HT-29 (cell line): Measurements from ENCODE around the gene POLR2F. TPM values are rescaled to one million over a fixed set of nuclear protein-coding genes. Genes with fewer than 3 reads are reported as not detected.
"Not testable (repeated sequence)": the region's sequence is repeated elsewhere in the genome, so short reads cannot be mapped to it uniquely, and the experiment has no call there.

Source experiments
- DNase-seq: peaks from one replicate; pipeline ENCODE4 v3.0.0-alpha.2; 2015; ENCODE audit warnings: low spot score
- total RNA-seq: library from RNA; depleted of rRNA; stranded (reverse); fragments of >200 nt; shearing (Covaris generic); gene quantifications from 2 replicates; pipeline ENCODE4 v1.2.3, GENCODE V29; 2014

Gene POLR2F
- total RNA-seq, 1 experiment from 2014 or later = 122 TPM

- no peak for DNase-seq
Measured at GRCh38 chr22:37953062-37953436, 450 bp upstream of the POLR2F start.

GRCh38 chr22:37954686-37955085 lies 1.2 kb downstream of the POLR2F start:
- DNase-seq = no peak

DNA sequence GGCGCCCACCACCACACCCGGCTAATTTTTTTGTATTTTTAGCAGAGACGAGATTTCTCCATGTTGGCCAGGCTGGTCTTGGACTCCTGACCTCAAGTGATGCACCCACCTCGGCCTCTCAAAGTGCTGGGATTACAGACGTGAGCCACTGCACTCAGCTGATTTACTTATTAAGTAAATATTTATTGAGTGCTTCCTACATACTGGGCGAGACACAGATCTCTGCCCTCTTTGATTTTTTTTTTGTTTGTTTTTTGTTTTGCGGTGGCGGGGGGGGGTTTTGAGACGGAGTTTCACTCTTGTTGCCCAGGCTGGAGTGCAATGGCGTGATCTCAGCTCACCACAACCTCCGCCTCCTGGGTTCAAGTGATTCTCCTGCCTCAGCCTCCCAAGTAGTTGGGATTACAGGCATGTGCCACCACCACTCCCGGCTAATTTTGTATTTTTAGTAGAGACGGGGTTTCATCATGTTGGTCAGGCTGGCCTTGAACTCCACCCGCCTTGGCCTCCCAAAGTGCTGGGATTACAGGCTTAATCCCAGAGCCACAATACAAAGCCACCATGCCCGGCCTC lies 2.4 kb downstream of the POLR2F start:
- DNase-seq = not testable (repeated sequence)

DNA sequence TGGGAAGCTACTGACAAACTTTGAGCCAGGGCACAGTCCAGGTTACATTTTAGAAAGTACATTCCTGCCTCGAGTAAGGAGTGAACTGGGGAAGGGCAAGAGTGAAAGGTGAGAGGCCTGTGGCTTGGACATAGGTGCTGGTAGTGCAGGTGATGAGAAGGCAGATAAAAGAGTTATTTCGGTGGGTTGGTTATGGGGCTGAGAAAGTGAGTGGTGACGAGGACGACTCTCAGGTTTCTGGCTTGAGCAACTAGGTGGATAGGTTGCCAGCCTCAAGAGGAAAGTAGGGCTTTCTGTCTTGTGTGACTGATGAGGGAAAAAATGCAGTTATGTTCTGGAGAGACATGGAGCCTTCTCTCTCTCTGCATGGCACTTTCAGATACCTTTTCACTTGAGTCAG lies 3.7 kb downstream of the POLR2F start:
- no peak for DNase-seq

DNA sequence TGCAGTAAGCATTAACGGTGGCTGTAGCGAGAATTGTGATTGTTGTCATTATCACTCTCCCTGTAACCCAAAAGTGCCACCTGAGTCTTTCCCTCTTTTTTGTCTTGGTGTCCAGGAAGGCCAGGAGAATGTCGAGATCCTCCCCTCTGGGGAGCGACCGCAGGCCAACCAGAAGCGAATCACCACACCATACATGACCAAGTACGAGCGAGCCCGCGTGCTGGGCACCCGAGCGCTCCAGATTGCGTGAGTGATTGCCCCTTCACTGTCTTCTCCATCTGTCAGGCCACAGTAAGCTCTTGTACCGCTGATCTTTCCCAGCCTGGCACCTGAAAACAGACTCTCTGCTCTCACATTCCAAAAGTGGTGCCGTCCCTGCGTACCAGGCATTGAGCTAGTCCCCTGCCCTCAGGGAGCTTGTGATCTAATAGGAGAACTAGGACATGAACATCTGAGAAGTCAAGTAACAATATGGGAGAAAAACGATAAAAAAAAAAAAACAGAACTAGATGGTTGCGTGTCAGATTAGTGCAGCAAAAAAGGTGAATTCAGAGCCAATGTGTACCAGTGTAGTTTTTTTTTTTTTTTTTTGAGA lies 5.8 kb downstream of the POLR2F start:
- no peak for DNase-seq

- no peak for DNase-seq
Measured at GRCh38 chr22:37961062-37961461, 7.6 kb downstream of the POLR2F start.

- DNase-seq = no peak
Measured at GRCh38 chr22:37965940-37966664, 12.6 kb downstream of the POLR2F start.

DNA sequence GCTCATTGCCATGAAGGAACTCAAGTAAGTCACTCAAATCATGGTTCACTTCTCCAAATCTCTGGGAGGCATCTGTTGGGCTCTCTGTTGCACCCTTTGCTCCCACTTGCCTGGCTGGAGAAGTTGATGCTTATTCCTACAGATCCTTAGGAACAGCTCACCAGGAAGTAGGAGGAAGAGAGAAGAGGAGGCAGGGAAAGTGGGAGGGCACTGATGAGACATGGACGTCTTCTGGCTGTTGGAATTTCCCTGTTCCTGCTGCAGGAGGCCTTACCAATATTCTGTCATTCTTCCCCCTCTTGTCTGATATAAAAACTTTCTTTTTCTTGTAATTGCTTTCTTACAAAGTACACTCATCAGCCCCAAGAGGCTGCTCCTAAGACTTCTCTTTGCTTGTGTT lies 13.6 kb downstream of the POLR2F start:
- no peak for DNase-seq

- DNase-seq = no peak
Measured at GRCh38 chr22:37967637-37968451, 14.3 kb downstream of the POLR2F start.

- DNase-seq = no peak
Measured at GRCh38 chr22:37968452-37969251, 15.2 kb downstream of the POLR2F start.

DNA sequence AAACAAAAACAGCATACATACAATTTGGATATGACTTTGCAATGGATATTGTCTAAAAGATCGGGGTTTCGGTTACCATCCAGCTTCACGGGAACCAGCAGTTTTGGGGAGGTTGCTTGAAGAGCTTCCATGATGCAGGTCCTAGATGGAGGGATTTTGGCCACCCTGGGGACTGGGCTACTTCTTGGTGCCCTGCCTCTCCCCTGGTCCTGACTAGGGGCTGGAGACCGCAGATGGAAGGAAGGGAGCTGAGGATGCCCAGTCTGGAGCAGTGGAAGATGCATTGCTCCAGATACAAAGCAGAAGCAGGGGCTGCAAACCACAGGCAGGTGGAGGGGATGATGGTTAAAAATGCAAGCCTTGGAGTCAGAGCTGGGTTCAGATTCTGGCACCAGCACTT lies 17.4 kb downstream of the POLR2F start:
- no peak for DNase-seq

DNA sequence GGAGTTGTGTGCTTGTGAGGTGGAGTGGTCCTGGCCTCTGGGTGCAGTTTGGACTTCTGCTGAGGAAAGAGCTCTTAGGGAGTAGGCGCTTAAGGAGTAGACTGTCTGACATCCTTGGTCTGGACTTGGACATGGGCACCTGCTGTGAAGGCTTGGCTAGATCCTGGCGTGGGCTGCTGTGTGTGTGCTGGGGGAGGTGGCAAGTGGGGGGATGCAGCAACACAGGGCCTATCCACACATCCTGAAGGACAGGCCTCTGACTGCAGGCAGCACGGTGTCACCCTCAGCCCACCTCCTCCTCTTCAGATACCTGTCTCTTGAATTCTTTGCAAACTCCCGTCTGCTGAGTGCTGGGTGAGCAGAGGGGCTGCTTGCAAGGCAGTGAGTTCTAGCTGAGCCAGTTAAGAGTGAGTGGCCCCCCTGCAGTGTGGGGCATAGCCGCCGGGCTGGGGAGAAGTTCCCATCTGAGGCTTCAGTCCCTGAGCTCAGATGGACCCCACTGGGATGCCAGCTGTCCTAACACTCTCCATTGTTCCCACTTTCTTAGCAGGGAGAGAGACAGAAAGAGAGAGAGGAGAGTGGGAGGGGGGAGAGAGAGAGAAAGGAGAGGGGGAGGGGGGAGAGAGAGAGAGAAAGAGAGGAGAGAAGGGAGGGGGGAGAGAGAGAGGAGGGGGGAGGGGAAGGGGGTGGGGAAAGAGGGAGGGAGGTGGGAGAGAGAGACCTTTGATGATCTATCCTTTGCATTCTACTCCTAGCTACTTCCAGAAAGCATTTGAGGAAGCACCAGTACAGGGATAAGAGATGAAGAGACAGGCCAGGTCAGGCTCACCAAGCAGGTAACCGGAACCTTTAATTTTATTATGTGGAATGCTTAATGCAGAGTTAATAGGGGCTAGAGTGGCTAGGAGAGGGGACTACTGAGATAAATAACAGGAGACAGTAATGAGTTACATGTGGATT lies 18.3 kb downstream of the POLR2F start:
- no peak for DNase-seq

DNA sequence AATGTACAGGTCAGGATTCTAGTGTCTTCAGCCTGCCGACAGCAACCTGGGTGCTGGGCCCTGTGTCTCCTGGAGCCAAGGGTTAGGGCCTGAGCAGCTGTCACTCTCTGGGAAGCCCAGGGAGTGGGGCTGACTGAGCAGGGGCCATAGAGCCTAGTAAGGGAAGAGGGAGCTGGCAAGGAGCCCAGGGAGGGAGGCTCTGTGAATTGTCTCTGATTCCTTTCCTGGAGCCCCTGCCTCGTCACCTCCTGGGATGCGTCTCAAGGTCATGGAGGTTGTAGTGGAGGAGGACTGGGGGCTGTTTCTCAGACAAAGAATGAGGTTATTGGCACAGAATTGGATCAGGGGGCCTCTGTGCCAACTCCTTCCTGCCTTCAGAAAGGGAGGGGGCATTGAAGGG lies 19.0 kb downstream of the POLR2F start:
- no peak for DNase-seq

DNA sequence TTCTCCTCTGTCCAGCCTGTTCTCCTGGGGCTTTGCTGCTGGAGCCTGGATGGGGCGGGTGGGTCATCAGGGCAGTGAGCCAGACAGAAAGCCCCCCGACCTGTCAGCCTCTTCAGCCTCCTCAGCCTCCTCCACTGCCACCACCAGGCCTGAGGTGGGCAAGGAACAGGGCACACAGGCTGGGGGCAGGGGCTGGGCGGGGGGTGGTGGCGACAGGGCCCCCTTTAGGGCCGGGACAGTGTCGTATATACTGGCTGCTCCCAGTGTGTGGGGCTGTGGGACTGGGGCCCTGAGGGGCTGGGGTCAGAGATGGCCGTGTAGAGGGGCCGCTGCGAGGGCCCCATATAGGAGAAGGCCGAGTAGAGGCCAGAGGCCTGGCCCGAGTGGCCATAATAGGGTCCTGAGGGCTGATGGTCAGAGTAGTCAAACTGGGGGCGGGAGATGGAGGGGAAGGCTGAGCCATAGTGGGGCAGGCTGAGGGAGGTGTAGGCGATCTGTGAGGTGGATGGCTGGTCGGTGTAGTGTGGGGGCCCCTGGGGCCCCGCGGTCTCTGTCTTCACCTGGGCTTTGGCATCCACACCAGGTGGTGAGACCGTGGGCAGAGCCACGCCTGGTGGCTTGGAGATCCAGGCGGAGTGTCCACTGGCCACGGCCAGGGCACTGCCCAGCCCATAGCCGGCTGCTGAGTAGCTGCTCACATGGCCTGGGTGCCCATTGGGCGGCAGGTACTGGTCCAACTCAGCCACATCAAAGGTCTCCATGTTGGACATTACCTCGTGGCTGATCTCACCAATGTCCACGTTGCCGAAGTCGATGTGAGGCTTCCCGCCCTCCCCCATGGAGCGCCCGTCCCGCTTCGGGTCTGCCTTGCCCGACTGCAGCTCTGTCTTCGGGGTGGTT lies 20.0 kb downstream of the POLR2F start:
- no peak for DNase-seq

GRCh38 chr22:37975153-37975552 lies 21.7 kb downstream of the POLR2F start:
- no peak for DNase-seq

DNA sequence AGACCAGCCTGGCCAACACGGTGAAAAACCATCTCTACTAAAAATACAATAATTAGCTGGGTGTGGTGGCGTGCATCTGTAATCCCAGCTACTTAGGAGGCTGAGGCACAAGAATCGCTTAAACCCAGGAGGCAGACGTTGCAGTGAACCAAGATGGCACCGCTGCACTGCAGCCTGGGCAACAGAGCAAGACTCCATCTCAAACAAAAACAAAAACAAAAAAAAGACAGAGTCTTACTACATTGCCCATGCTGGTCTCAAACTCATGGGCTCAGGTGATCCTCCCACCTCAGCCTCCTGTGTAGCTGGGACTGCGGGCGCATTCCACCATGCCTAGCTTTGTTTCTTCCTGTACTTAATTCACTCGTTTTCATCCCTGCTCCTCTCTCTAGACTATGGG lies 22.5 kb downstream of the POLR2F start:
- not testable (repeated sequence) for DNase-seq

- no peak for DNase-seq
Measured at GRCh38 chr22:37976547-37976946, 23.0 kb downstream of the POLR2F start.

GRCh38 chr22:37979782-37980181 lies 26.3 kb downstream of the POLR2F start:
- DNase-seq = no peak

DNA sequence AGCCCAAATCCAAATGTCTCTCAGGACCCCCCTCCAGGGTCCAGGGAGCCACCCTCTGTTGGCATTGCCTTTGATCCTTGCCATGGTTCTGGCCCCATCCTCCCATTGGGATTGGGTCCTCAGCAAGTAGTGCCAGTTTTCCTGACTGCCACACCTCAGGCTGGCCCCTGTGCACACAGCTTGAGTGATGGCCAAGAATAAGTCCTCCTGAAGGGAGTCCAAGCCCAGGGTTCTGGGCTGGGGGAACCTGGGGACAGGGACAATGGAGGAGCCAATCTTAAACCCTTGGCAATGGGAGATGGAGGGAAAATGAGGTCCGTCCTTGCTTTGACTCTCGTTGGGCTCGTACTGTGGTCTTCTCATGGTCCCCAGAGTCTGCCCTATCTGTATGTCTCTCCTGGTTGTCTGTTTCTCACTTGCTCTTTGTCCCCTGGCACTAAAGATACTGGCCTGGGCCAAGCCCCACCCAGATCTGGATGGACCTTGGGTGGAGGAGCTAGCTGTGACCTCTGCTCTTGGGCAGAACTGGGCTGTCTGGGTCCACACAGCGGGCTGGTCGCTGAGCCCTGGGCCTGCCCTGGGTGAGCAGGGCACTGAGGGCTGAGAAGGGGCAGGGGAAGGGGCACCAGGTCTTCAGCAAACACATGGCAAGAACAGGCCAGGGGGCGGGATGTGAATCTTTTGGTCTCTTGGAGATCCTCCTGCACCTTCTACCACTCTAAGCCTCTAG lies 27.9 kb downstream of the POLR2F start:
- DNase-seq = no peak
